ENCODE measurements around the gene EMB.
"Not testable (repeated sequence)": the region's sequence is repeated elsewhere in the genome, so short reads cannot be mapped to it uniquely, and the experiment has no call there.

Gene EMB

GRCh38 chr5:50440651-50441492 is at the start of gene EMB:
Gene EMB (minus strand): TSS chr5:50441288. CDS start chr5:50441151, 137 bp downstream.
- DNase-seq (ENCODE audit: low read depth in 3 of 3), result peak; percentile 64 to 81 (median 66)

DNA sequence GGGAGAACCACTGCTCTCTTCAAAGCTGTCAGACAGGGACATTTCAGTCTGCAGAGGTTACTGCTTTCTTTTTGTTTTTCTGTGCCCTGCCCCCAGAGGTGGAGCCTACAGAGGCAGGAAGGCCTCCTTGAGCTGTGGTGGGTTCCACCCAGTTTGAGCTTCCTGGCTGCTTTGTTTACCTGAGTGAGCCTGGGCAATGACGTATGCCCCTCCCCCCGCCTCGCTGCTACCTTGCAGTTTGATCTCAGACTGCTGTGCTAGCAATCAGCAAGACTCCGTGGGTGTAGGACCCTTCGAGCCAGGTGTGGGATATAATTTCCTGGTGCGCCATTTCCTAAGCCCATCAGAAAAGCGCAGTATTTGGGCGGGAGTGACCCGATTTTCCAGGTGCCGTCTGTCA is 48.4 kb upstream of the EMB start:
- not testable (repeated sequence) for DNase-seq (ENCODE audit: low read depth in 3 of 3)

GRCh38 chr5:50478790-50479189 is 37.7 kb upstream of the EMB start:
- DNase-seq (ENCODE audit: low read depth in 3 of 3), result not testable (repeated sequence)

DNA sequence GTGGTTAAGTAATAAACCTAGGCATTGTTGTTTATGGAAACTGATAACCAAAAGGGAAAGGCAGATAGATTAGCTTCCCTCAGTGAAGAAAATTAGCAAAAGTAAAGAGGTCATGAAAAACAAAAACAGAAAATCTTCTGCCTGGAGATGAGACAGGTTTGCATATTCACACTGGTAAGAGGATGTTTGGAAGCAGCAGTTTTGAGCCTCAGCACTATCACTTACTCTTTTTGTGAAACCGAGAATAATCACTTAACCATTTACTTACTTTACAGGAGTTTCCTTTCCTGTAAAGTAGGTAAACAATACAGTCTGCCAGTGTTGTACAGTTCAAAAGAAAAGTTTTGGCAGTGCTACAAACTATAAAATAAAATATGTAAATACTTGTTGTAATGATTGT is 35.5 kb upstream of the EMB start:
- DNase-seq (ENCODE audit: low read depth in 3 of 3), result no peak

DNA sequence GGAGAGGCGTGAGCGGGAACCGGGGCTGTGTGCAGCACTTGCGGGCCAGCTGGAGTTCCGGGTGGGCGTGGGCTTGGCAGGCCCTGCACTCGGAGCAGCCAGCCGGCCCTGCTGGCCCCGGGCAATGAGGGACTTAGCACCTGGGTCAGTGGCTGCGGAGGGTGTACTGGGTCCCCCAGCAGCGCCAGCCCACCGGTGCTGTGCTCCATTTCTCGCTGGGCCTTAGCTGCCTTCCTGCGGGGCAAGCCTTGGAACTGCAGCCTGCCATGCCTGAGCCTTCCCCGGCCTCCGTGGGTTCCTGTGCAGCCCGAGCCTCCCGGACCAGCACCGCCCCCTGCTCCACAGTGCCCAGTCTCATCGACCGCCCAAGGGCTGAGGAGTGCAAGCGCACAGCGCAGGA is 23.9 kb upstream of the EMB start:
- DNase-seq (ENCODE audit: low read depth in 3 of 3), result not testable (repeated sequence)

DNA sequence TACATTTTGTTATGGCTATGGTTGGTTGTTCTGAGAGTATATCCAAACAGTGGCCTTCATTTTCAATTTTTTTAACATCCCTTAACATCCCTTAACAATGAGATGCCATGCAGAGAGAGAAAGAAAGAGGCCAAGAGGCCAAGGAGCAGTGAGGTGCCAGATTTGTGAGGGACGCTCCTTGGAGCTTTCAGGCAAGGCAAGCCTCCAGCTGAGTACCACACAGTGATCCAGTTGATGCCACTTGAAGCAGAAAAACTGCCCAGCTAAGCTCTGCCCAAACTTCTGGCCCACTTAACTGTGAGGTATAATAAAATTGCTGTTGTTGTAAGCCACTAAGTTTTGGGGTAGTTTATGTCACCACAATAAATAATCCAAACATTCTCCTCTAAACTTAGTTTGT is 22.6 kb upstream of the EMB start:
- no peak for DNase-seq (ENCODE audit: low read depth in 3 of 3)

- DNase-seq (ENCODE audit: low read depth in 3 of 3), result no peak
Measured at GRCh38 chr5:50463047-50463446, 22.0 kb upstream of the EMB start.

- DNase-seq (ENCODE audit: low read depth in 3 of 3), result not testable (repeated sequence)
Measured at GRCh38 chr5:50462579-50462978, 21.5 kb upstream of the EMB start.

- peak in 1 of 3 experiments; percentile 8 for DNase-seq (ENCODE audit: low read depth in 3 of 3)
Measured at GRCh38 chr5:50458372-50458771, 17.3 kb upstream of the EMB start.

DNA sequence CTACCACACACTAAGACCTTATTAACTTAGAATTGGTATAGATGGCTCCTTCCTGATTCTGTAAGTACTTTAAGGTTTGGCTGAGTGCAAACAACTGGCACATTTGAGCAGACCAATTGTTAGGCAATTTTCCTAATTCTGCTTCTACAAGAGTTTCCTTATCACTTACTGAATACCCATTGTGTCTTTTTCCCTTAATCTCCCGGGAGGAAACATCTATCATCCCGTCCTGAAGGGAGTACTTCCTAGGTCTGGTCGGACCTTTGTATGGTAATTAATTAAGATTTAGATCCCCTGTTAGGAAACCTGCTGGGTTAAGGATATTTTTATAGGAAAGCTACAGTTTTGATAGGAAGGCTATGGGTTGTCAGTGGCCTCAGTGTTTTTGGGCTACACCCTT is 8.2 kb upstream of the EMB start:
- not testable (repeated sequence) for DNase-seq (ENCODE audit: low read depth in 3 of 3)

GRCh38 chr5:50447941-50448340 is 6.9 kb upstream of the EMB start:
- DNase-seq (ENCODE audit: low read depth in 3 of 3), result no peak

DNA sequence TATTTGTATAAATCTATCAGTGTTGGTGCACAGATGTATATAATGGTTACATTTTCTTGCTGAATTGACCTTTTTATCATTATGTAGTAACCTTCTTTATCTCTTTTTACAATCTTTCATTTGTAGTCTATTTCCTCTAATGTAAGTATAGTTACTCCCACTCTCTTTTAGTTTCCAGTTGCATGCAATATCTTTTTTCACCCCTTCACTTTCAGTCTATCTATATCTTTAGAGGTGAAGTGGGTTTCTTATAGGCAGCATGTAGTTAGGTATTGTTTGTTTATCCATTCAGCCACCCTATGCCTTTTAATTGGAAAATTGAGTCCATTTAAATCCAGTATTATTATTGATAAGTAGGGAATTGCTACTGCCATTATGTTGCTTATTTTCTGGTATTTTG is 6.1 kb upstream of the EMB start:
- DNase-seq (ENCODE audit: low read depth in 3 of 3), result no peak

GRCh38 chr5:50445296-50445949 is 4.3 kb upstream of the EMB start:
- no peak for DNase-seq (ENCODE audit: low read depth in 3 of 3)

DNA sequence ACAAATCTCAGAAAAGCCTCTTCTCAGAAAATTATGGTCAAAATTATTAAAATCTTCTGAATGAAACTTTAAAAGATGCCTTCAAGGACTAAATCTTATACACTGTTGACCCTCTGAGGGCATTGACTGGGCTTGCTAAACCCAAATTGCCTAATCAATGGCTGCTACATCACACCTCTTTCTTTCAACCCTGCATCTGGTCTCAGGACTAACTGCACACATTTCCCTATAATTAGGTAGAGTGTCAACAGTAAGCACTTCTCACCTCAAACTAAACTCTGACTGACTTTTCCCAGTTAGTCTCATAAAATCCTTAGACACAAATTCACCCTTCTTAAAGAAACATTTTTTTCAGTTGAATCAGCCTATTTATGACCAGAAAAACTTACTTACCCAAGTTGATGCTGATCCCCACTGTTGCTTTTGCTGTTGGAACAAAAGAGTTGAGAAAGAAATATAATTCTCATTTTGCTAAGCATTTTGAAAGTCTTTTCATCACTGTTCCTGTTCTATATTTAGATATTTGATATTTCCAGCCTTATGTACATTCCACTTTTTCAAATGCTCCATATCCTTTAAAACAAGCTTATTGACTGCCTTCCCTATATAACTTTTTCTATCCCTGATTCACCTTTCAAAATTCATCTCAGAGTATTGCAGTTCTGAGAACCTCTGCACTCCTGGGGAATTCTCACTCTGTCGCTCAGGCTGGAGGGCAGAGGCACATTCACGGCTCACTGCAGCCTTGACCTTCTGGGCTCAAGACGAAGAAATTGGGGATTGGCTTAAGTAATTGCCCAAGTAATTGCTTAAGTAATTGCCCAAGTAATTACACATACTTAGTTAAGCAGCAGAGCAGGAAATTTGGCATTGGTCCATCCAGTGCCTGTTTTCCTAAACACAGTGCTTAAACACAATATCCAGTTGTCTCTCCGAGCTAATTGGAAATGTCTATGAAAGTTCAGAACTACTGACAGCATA is 1.8 kb upstream of the EMB start:
- not testable (repeated sequence) for DNase-seq (ENCODE audit: low read depth in 3 of 3)

DNA sequence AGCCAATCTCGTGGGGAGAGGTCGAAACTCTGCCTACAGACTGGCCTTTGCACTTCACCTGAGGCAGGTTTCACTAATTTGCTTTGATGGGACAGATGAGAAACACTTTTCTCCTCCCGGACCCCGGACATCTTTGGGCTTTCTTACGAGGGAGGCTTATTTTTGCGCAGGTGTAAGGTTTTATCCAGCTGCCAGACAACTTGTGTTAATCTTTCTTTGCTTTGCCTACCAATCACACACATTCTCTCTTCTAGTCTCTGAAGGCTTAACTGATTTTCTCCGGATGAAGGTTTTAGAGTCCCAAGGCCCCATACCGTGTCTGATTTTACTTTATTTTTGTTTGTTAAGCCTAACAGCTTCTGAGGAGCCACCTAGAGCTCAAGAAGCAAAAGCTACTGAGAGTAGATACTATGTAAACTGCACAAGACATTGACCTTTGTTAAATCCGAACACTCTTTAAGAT is 436 bp upstream of the EMB start:
- DNase-seq (ENCODE audit: low read depth in 3 of 3), result no peak

- DNase-seq (ENCODE audit: low read depth in 3 of 3), result no peak
Measured at GRCh38 chr5:50439221-50439620, 1.9 kb downstream of the EMB start.

DNA sequence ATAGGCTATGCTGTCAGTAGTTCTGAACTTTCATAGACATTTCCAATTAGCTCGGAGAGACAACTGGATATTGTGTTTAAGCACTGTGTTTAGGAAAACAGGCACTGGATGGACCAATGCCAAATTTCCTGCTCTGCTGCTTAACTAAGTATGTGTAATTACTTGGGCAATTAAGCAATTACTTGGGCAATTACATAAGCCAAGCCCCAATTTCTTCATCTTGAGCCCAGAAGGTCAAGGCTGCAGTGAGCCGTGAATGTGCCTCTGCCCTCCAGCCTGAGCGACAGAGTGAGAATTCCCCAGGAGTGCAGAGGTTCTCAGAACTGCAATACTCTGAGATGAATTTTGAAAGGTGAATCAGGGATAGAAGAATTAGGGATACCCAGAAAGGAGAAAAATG is 3.0 kb downstream of the EMB start:
- not testable (repeated sequence) for DNase-seq (ENCODE audit: low read depth in 3 of 3)

GRCh38 chr5:50435168-50435567 is 5.9 kb downstream of the EMB start:
- DNase-seq (ENCODE audit: low read depth in 3 of 3), result no peak

DNA sequence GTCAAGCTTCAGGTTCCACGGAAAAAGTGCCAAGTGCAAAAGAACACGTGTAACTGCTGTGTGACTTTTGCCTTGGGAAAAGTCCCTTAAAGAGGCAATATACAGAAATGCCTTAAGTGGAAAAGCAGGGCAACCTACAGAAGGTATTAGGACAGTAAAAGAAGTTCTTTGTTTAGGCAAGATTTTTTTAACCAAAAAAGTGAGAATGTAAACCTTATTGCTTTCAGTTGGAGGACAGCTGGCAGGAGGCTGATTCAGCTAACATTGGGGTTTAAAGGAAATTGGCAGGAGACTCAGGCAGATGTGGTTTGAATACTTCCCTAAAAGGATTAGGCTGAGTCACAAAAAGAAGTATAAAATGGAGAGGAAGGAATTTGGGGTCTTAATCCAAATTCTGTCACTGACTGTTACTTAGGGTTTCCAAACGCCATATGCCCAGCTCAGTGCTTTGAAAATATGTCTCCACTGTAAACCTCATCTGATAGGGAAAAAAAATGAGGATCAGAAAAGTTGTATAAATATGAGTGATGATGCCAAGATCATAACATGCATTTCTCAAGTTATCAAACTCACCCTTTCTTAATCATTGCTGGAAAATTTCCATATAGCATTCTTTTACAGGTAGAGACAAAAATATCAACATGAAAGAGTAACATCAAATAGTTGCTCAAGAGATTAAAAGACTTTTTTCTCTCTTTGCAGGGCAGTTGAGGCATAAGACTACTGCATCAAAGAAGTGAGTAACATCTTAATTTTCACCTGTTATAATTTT is 9.8 kb downstream of the EMB start:
- not testable (repeated sequence) for DNase-seq (ENCODE audit: low read depth in 3 of 3)

DNA sequence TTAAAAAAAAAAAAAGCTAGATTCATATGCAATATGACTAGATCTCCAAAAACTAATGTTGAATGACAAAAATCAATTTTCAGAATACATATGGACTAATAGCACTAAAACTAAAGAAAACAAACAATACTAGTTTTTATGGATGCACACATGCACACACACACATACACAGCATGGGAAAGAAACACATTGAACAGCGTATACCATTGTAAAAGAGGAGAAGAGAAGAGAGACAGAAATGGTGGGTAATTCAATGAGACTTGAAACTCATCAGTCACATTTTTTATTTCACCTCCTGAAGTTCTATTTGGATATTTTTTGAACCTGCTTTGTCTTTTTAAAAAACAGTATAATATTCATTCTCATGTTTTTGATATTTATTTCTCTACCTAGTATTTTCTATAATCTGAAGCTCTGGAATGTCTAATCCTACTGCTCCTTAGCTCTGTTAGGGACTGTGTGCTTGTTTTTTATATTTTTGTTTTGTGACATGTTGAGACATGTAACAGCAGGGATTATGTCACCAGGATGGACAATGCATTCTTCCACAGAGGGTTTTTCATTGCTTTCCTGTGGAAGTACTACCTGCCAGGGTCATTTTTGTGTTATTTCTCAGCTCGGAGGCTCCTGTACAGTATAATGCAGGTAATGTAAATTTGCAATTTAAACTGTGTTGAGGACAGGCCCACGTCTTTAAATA is 17.8 kb downstream of the EMB start:
- not testable (repeated sequence) for DNase-seq (ENCODE audit: low read depth in 3 of 3)
